Hepatocyte (in vitro differentiated cells): Measurements from ENCODE around the gene CITED4. TPM values are rescaled to one million over a fixed set of nuclear protein-coding genes. Genes with fewer than 3 reads are reported as not detected.

Experiments
- DNase-seq: peaks from one replicate; pipeline ENCODE4 v3.0.0-alpha.2; 2016; ENCODE audit warnings: low spot score
- H2AFZ ChIP-seq: fragments of 200-600 bp; sonication (generic); 2 replicates; pipeline ENCODE4 v1.6.0; 2016; ENCODE audit warnings: antibody characterized with exemption, mild to moderate bottlenecking
- H3K27ac ChIP-seq: fragments of 200-600 bp; sonication (generic); 2 replicates; pipeline ENCODE4 v1.5.1; 2016; ENCODE audit warnings: mild to moderate bottlenecking
- H3K27me3 ChIP-seq: fragments of 200-600 bp; sonication (generic); 2 replicates; pipeline ENCODE4 v1.6.1; 2016
- H3K36me3 ChIP-seq: fragments of 200-600 bp; sonication (generic); replicated peaks from 2 replicates; pipeline ENCODE4 v1.5.1; 2016; ENCODE audit warnings: low read depth; ENCODE audit not compliant: insufficient read depth
- H3K4me1 ChIP-seq: fragments of 200-600 bp; sonication (generic); 2 replicates; pipeline ENCODE4 v1.5.1; 2016; ENCODE audit warnings: mild to moderate bottlenecking, moderate library complexity; ENCODE audit not compliant: insufficient read depth
- H3K4me2 ChIP-seq: fragments of 200-600 bp; sonication (generic); 2 replicates; pipeline ENCODE4 v1.6.0; 2016
- H3K4me3 ChIP-seq: fragments of 200-600 bp; sonication (generic); 2 replicates; pipeline ENCODE4 v1.5.1; 2016; ENCODE audit warnings: mild to moderate bottlenecking
- H3K79me2 ChIP-seq: fragments of 200-600 bp; sonication (generic); 2 replicates; pipeline ENCODE4 v1.6.0; 2017; ENCODE audit warnings: mild to moderate bottlenecking
- H3K9me2 ChIP-seq: fragments of 200-600 bp; sonication (generic); replicated peaks from 2 replicates; pipeline ENCODE4 v1.6.0; 2017; ENCODE audit warnings: mild to moderate bottlenecking; ENCODE audit not compliant: insufficient read depth
- H3K9me3 ChIP-seq: fragments of 200-600 bp; sonication (generic); 2 replicates; pipeline ENCODE4 v1.5.1; 2016; ENCODE audit warnings: low read depth, mild to moderate bottlenecking
- H4K20me1 ChIP-seq: fragments of 200-600 bp; sonication (generic); 2 replicates; pipeline ENCODE4 v1.6.0; 2016; ENCODE audit warnings: mild to moderate bottlenecking; ENCODE audit not compliant: insufficient read depth, poor library complexity, severe bottlenecking
- EZH2 ChIP-seq: fragments of 200-600 bp; sonication (generic); IDR thresholded peaks from 2 replicates; pipeline ENCODE4 v1.6.1; 2016; ENCODE audit warnings: antibody characterized with exemption, mild to moderate bottlenecking, borderline replicate concordance
- EZH2phosphoT487 ChIP-seq: fragments of 200-600 bp; sonication (generic); IDR thresholded peaks from one replicate; pipeline ENCODE4 v1.6.1; 2018; ENCODE audit warnings: antibody characterized with exemption, mild to moderate bottlenecking, low read depth, moderate library complexity; ENCODE audit not compliant: unreplicated experiment, severe bottlenecking
- WGBS: methylation state at CpG from one replicate; pipeline ENCODE4 v1.1.6; 2016; ENCODE audit warnings: low lambda C conversion rate; ENCODE audit errors: missing lambda C conversion rate; 5-methylcytosine and 5-hydroxymethylcytosine counted together
- polyA plus RNA-seq: library from polyadenylated mRNA; unstranded; fragments of >200 nt; fragmentation: Nextera tagmentation; extraction: Ambion mirVana; gene quantifications from 2 replicates; pipeline ENCODE4 v1.2.1, GENCODE V29; 2016
- total RNA-seq: library from RNA; depleted of rRNA; stranded (reverse); fragments of >200 nt; gene quantifications from 2 replicates; pipeline ENCODE4 v1.2.3, GENCODE V29; 2014
- TF ChIP-seq, protein P1 (sequence below): fragments of 200-600 bp; sonication (generic); IDR thresholded peaks from 2 replicates; pipeline ENCODE4 v1.5.1; 2016; ENCODE audit warnings: antibody characterized with exemption, mild to moderate bottlenecking; ENCODE audit not compliant: poor library complexity

The CITED4 gene
- total and polyA plus RNA-seq, 2 experiments from 2014 or later = 6.8 to 29.0 TPM

DNA sequence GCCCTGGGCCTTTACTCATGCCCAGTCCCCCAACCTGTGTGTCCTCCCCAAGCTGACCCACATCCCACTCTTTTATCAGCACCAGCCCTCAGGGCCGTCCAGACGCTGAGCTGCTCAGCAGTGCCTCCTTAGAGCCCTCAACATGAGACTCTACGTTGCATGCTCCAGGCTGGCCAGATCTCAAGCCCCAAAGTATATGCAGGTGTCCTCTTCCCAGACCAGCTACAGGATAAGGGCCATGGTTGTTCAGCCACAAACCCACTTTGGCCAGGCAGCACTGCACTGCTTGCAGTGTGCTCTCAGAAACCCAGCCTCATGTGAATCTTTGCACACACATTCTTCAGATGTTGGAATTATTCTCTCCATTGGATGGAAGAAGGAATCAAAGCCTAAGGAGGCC, 6.0 kb downstream of the CITED4 start:
- peaks cover 15% of the 10 kb centered on the region for H3K27me3 ChIP-seq
- no peaks in the 10 kb centered on the region for H3K36me3 ChIP-seq
- H3K79me2 ChIP-seq = no peaks in the 10 kb centered on the region
- no peaks in the 10 kb centered on the region for H3K9me3 ChIP-seq
- no peak overlapping the region for H3K4me2 ChIP-seq
- no peaks in the 10 kb centered on the region for H4K20me1 ChIP-seq
- H3K9me2 ChIP-seq = no peaks in the 10 kb centered on the region
- H3K27ac ChIP-seq = no peak overlapping the region
- WGBS = 67% methylated on average over 3 of the region's 3 CpGs
- DNase-seq = no peak
- TF ChIP-seq, protein P1, sequence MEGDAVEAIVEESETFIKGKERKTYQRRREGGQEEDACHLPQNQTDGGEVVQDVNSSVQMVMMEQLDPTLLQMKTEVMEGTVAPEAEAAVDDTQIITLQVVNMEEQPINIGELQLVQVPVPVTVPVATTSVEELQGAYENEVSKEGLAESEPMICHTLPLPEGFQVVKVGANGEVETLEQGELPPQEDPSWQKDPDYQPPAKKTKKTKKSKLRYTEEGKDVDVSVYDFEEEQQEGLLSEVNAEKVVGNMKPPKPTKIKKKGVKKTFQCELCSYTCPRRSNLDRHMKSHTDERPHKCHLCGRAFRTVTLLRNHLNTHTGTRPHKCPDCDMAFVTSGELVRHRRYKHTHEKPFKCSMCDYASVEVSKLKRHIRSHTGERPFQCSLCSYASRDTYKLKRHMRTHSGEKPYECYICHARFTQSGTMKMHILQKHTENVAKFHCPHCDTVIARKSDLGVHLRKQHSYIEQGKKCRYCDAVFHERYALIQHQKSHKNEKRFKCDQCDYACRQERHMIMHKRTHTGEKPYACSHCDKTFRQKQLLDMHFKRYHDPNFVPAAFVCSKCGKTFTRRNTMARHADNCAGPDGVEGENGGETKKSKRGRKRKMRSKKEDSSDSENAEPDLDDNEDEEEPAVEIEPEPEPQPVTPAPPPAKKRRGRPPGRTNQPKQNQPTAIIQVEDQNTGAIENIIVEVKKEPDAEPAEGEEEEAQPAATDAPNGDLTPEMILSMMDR = no peak
- TF ChIP-seq EZH2phosphoT487 (no peak), EZH2 (no peak)
- peaks cover 5% of the 10 kb centered on the region for H3K4me1 ChIP-seq
- H2AFZ ChIP-seq = no peak overlapping the region
- no peak overlapping the region for H3K4me3 ChIP-seq

- DNase-seq = no peak
Observed at GRCh38 chr1:40855513-40855912, 6.7 kb downstream of the CITED4 start.

DNA sequence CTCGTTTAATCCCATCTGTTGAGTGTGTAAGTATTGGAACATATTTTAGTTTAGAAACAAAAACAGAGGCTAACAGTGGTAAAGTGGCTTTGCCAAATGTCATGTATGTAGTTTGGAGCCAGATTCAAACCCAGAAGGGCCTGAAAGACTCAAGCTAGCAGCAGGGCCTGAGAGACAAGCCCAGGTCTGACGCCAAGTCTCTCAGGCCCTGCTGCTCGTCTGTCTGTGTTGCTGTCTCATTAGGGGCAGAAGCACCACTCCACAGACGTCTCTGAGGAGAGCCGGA, 8.3 kb downstream of the CITED4 start:
- Histone ChIP-seq H2AFZ (no peak overlapping the region), H3K79me2 (no peaks in the 10 kb centered on the region), H3K9me2 (no peaks in the 10 kb centered on the region), H4K20me1 (no peaks in the 10 kb centered on the region), H3K4me1 (no peaks in the 10 kb centered on the region), H3K4me2 (no peak overlapping the region), H3K36me3 (no peaks in the 10 kb centered on the region), H3K4me3 (no peak overlapping the region), H3K27me3 (no peaks in the 10 kb centered on the region), H3K27ac (no peak overlapping the region), H3K9me3 (no peaks in the 10 kb centered on the region)
- 76% methylated on average over 5 of the region's 5 CpGs for WGBS
- DNase-seq = no peak
- TF ChIP-seq EZH2phosphoT487 = no peak
- no peak for TF ChIP-seq EZH2
- TF ChIP-seq, protein P1 = no peak

More at GRCh38 chr1:40855513-40855912, 6.7 kb downstream of the CITED4 start:
- TF ChIP-seq, protein P1 = peak; percentile 18
- TF ChIP-seq EZH2 = no peak
- Histone ChIP-seq H3K4me1 (no peaks in the 10 kb centered on the region), H3K9me2 (no peaks in the 10 kb centered on the region), H3K27ac (no peak overlapping the region), H4K20me1 (no peaks in the 10 kb centered on the region), H3K27me3 (peaks cover 9% of the 10 kb centered on the region), H3K4me2 (no peak overlapping the region), H3K4me3 (no peak overlapping the region), H3K9me3 (no peaks in the 10 kb centered on the region), H3K79me2 (no peaks in the 10 kb centered on the region), H2AFZ (no peak overlapping the region), H3K36me3 (no peaks in the 10 kb centered on the region)
- 80% methylated on average over 6 of the region's 6 CpGs for WGBS

DNA sequence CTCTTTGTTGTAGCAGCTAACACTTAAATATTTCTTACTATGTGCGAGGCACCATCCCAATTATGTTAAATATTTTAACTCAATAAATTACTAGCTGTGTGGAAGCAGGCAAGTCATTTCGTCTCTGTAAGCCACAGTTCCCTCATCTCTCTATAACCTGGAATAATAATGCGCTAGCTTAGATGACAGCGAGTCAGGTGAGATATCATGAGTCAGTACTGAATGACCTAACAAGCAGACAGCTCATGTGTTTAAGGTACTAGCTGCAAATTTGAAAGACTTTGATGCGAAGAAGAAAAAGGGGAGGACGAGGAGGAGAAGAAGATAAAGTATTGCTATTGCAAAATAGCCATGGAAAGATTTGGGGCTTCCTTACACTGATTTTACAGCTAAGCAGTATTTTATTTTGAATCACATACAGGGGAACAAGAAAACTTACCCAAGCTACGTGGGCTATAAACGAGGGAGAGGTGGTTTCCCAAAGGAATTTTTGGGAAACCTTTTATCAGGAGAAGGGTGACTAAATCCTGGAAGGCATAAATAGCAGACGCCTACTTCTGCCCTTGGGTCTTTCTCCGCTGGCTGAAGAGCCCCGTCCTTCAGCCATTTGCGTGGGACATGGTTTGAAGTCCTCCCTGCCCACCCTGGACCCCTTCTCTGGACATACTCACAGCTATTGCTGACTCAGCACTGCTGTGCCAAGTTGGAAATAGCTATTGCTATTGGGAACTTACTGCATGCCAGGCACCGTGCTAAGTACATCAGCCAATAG, 8.9 kb downstream of the CITED4 start:
- DNase-seq = no peak
- Histone ChIP-seq H3K27ac (no peak overlapping the region), H4K20me1 (no peaks in the 10 kb centered on the region), H3K36me3 (no peaks in the 10 kb centered on the region), H3K4me1 (no peaks in the 10 kb centered on the region), H3K9me3 (no peaks in the 10 kb centered on the region), H3K27me3 (no peaks in the 10 kb centered on the region), H3K79me2 (no peaks in the 10 kb centered on the region), H3K4me3 (no peak overlapping the region), H2AFZ (no peak overlapping the region), H3K4me2 (no peak overlapping the region), H3K9me2 (no peaks in the 10 kb centered on the region)
- TF ChIP-seq EZH2 = no peak
- no peak for TF ChIP-seq EZH2phosphoT487
- WGBS = 87% methylated on average over 13 of the region's 13 CpGs
